GM13977 (cell line): ENCODE data around the gene DMXL2.
"Not testable (repeated sequence)": the region's sequence is repeated elsewhere in the genome, so short reads cannot be mapped to it uniquely, and the experiment has no call there.

ENCODE experiments used
- DNase-seq: peaks from one replicate; pipeline ENCODE4 v3.0.0; 2012; ENCODE audit warnings: low spot score
- in situ Hi-C: fragments of 300-500 bp; cut with MboI; formaldehyde crosslinking; loops from one replicate; pipeline ENCODE4 v1.12.0; 2022; ENCODE audit warnings: low sequenced_read_pairs, low pct_unique_long_range_greater_than_20kb, mixed read lengths, inconsistent platforms; ENCODE audit not compliant: unreplicated experiment
- TF ChIP-seq, protein P1 (sequence below): IDR thresholded peaks from 2 replicates; pipeline ENCODE4 v1.5.1; 2012; ENCODE audit warnings: mild to moderate bottlenecking, control low read depth; ENCODE audit not compliant: insufficient read depth; ENCODE audit errors: extremely low read depth, missing control alignments

DMXL2 gene

DNA sequence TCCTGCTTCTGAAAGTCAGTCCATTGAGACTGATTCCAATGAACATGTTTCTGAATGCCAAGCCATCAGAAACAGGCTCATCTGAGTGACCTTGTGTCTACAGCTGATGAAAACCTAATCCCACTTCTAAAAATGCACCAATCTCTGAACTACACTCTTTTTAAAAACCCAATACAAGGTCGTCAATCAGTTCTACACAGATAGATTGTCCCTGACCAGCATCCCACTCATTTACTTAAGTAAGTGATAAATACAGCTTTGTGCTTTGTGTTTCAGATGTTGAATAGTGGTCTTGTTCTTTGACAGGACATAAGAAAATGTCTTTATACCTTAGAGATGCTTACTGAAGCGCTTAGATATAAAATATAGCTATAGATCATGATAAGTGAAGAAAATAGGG lies 38.5 kb upstream of the DMXL2 start:
- TF ChIP-seq, protein P1, sequence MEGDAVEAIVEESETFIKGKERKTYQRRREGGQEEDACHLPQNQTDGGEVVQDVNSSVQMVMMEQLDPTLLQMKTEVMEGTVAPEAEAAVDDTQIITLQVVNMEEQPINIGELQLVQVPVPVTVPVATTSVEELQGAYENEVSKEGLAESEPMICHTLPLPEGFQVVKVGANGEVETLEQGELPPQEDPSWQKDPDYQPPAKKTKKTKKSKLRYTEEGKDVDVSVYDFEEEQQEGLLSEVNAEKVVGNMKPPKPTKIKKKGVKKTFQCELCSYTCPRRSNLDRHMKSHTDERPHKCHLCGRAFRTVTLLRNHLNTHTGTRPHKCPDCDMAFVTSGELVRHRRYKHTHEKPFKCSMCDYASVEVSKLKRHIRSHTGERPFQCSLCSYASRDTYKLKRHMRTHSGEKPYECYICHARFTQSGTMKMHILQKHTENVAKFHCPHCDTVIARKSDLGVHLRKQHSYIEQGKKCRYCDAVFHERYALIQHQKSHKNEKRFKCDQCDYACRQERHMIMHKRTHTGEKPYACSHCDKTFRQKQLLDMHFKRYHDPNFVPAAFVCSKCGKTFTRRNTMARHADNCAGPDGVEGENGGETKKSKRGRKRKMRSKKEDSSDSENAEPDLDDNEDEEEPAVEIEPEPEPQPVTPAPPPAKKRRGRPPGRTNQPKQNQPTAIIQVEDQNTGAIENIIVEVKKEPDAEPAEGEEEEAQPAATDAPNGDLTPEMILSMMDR = no peak
- DNase-seq = no peak
- in situ Hi-C loops = no loop called here

DNA sequence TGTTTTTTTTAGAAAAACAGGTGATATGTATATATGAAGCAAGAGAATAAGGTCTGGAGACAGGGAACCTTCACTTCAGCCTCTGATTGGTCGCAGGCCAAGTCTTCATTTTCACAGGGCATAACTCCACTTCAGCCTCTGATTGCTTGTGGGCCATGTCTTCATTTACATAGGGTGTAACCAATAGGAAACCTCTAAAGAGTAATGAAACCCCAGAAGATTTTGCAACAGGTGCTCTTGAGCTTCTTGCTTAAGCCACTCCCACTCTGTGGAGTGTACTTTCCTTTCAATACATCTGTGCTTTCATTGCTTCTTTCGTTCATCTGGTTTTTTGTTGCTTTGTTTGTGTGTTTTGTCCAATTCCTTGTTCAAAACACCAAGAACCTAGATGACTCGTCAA lies 36.1 kb upstream of the DMXL2 start:
- DNase-seq = no peak
- TF ChIP-seq, protein P1 = no peak
- in situ Hi-C loops = no loop called here

DNA sequence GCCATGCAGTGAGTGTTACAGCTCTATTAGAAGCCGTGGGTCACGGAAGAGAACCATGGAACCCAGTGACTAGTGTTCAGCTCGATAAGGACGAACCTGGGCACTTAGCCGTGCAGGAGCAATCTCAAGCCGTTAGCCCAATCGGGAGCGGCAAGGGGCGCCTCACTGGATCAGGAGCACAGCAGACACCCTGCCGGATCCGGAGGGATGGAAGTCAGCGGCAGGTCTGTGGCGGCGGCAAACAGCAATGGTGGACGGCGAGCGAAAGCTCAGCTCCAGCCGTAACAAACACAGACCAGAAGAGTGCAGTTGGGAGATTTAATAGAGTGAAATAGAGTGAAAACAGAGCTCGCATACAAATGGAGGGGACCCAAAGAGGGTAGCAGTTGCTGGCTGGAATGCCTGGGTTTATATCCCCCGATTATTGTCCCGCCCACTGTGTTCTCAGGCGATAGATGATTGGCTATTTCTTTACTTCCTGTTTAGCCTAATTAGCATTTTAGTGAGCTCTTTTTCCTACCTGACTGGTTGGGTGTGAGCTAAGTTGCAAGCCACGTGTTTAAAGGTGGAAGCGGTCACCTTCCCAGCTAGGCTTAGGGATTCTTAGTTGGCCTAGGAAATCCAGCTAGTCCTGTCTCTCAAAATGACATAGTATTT lies 33.0 kb upstream of the DMXL2 start:
- in situ Hi-C loops = not testable (repeated sequence)

DNA sequence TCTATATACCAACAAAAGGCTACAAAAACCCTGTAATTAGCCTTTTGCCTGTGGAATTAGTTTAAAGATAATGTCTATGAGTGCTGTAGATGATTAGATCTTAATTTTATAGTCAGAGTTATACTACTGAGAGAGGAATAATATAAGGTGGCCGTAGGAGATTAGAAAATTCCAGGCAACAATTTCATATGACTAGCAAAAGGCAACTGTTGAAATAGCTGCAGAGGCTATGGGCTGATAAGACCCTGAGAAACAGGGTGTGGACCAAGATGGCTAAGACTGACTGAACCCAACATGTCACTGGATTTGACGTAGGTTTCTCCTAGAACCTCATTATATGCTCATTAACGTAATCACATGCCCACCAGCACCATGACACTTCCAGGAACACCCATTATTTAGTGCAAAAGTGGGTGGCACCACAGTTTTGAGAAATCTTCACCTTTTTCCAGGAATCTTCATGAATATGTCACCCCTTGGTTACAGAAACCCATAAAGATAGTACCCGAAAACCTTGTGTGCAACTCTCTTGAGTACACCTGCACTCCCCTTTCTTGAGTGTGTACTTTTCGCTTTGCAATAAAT lies 29.6 kb upstream of the DMXL2 start:
- in situ Hi-C loops = no loop called here
- TF ChIP-seq, protein P1 = no peak
- DNase-seq = no peak

More for the DNA sequence above, 33.0 kb upstream of the DMXL2 start:
- not testable (repeated sequence) for DNase-seq

DNA sequence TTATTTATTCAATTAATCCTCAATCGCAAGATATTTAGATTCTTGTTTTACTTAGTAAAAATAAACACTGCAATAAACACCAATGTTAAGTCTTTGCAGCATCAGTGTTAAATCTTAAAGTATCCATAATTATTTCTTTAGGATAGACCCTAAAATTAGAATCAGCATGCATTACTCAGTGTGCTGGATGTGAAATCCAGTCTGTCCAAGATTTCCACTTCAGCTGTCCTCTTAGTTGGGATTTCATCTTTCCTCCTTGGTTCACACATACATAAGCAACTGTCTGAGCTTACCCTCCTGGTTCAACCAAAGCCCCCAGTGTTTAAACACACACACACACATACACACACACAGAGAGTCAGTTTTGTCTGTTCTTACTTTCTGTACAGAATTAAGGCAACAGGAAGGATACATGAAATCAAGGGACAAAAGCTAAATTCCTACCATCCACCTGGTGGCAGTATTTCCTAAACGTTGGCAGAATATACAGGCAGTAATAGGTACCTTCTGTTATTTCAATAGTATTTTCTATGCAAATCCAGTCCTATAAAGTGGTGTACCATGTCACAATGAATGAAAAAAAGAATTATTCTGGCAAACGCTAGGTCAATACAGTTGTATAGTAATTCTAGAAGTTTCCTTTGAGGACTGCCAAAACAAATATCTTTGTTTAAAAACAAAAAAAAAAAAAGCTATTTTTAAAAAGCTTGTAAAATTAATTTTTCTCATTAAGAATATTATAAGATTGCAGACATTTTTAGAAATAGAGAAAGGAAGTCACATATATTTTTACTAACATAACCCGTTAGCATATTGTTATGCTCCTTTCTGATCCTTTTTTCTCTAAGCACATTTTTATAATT lies 27.3 kb upstream of the DMXL2 start:
- peak; percentile 71 for DNase-seq
- TF ChIP-seq, protein P1 = peak; percentile 72
- in situ Hi-C loops = loop anchor here (5.0 kb wide), 1 partner anchor 132 kb away; no protein-coding TSS in a partner anchor

DNA sequence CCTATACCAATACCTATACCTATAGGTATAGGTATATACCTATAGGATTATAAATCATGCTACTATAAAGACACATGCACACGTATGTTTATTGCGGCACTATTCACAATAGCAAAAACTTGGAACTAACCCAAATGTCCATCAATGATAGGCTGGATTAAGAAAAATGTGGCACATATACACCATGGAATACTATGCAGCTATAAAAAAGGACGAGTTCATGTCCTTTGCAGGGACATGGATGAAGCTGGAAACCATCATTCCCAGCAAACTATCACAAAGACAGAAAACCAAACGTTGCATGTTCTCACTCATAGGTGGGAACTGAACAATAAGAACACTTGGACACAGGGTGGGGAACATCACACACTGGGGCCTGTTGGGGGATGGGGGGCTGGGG lies 26.1 kb upstream of the DMXL2 start:
- in situ Hi-C loops = loop anchor here (5.0 kb wide), 1 partner anchor 134 kb away; no protein-coding TSS in a partner anchor
- not testable (repeated sequence) for DNase-seq

DNA sequence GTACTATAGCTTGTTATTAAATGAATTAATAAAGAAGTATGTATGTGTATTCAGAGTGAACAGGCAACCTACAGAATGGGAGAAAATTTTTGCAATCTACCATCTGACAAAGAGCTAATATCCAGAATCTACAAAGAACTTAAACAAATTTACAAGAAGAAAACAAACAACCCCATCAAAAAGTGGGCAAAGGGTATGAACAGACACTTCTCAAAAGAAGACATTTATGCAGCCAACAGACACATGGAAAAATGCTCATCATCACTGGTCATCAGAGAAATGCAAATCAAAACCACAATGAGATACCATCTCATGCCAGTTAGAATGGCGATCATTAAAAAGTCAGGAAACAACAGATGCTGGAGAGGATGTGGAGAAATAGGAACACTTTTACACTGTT lies 25.5 kb upstream of the DMXL2 start:
- DNase-seq = not testable (repeated sequence)
- in situ Hi-C loops = loop anchor here (5.0 kb wide), 1 partner anchor 134 kb away; no protein-coding TSS in a partner anchor

DNA sequence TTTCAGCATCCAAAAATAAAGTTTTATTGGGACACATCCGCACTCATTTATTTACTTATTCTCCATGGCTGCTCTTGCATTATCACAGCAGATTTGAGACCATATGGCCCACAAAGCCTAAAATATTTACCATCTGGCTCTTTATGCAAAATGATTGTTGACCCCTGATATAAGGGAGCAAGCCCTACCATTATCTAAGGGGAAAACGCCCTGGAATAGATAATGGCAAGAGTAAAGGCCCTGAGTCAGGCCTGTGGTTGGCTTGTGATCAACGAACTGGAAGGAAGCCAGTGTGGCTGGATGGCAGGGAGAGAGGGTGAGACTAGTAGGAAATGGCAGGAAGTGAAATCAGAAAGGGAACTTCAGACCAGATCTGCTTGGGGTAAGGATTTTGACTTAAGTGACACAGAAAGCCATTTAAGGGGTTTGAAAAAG lies 24.6 kb upstream of the DMXL2 start:
- no peak for DNase-seq
- TF ChIP-seq, protein P1 = no peak
- in situ Hi-C loops = loop anchor here (5.0 kb wide), 1 partner anchor 135 kb away; no protein-coding TSS in a partner anchor
